OCI-LY7 (cell line): ENCODE data around the gene HHEX.

Experiments used
- CTCF ChIP-seq: fragments of 200-600 bp; sonication (generic); conservative IDR thresholded peaks from 2 replicates; pipeline ENCODE4 v1.5.1; 2014; ENCODE audit warnings: mild to moderate bottlenecking, antibody characterized with exemption, low read length, moderate library complexity, mixed read lengths
- EZH2phosphoT487 ChIP-seq: fragments of 200-600 bp; sonication (generic); IDR thresholded peaks from 2 replicates; pipeline ENCODE4 v1.6.1; 2018; ENCODE audit warnings: low read depth, borderline replicate concordance, mild to moderate bottlenecking, mixed run types, antibody characterized with exemption, low read length, moderate library complexity, mixed read lengths

DNA sequence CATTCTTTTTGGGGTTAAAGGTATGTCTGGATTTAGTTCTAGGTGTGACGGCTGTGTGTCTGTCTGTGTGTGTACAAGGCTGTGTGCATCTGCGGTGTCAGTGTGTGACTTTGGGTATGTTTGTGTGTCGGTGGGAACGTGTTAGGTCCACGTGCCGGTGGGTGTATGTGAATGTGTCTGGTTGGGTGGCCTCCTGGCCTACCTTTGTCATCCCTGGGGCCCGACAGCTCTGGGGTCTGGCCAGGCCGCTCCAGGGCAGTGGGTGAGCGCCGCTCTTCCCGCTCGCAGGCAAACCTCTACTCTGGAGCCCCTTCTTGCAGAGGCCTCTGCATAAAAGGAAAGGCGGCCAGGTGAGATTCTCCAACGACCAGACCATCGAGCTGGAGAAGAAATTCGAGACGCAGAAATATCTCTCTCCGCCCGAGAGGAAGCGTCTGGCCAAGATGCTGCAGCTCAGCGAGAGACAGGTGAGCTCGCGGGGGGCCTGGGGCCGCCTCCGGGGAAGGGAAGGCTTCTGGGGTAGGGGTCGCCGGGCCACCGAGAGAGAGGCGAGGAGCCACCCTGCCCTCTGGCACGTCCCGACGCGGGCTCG lies 2.4 kb downstream of the HHEX start:
- no peak for TF ChIP-seq CTCF
- TF ChIP-seq EZH2phosphoT487 = no peak
